HepG2 (cell line): ENCODE measurements around the gene LCORL. TPM values are rescaled to one million over a fixed set of nuclear protein-coding genes. Genes with fewer than 3 reads are reported as not detected.

Experiments
- CBFB ChIP-seq: sonication (generic); formaldehyde crosslinking; IDR thresholded peaks from 2 replicates; pipeline ENCODE4 v1.4.0; 2020; ENCODE audit warnings: missing genetic modification reagents
- DMAP1 ChIP-seq: IDR thresholded peaks from 2 replicates; pipeline ENCODE4 v1.6.1; 2016
- EZH2 ChIP-seq: conservative IDR thresholded peaks from 2 replicates; pipeline ENCODE4 v1.6.1; 2012; ENCODE audit warnings: mild to moderate bottlenecking, low read depth, low read length, moderate library complexity
- GATA4 ChIP-seq: sonication (generic); IDR thresholded peaks from 2 replicates; pipeline ENCODE4 v1.6.1; 2016; ENCODE audit warnings: antibody characterized with exemption, low read depth, borderline replicate concordance
- HDAC2 ChIP-seq: sonication (generic); formaldehyde crosslinking; IDR thresholded peaks from 2 replicates; pipeline ENCODE4 v1.4.0; 2020; ENCODE audit warnings: missing genetic modification reagents
- HIC2 ChIP-seq: sonication (generic); formaldehyde crosslinking; IDR thresholded peaks from 2 replicates; pipeline ENCODE4 v1.9.0; 2022; ENCODE audit warnings: low read depth, missing genetic modification reagents
- HNRNPLL ChIP-seq: fragments of 200-400 bp; formaldehyde crosslinking; IDR thresholded peaks from 2 replicates; pipeline ENCODE4 v1.6.1; 2017; ENCODE audit warnings: mild to moderate bottlenecking, low read depth, low read length; ENCODE audit not compliant: poor library complexity, severe bottlenecking
- JARID2 ChIP-seq: sonication (generic); formaldehyde crosslinking; IDR thresholded peaks from 2 replicates; pipeline ENCODE4 v1.8.1; 2023; ENCODE audit warnings: missing genetic modification reagents, inconsistent platforms; ENCODE audit not compliant: insufficient replicate concordance
- KDM4B ChIP-seq: sonication (generic); formaldehyde crosslinking; IDR thresholded peaks from 2 replicates; pipeline ENCODE4 v1.4.0; 2020; ENCODE audit warnings: missing genetic modification reagents
- NFIB ChIP-seq: sonication (generic); formaldehyde crosslinking; IDR thresholded peaks from 2 replicates; pipeline ENCODE4 v1.9.0; 2021; ENCODE audit warnings: missing genetic modification reagents, mild to moderate bottlenecking, borderline replicate concordance
- SKIL ChIP-seq: sonication (generic); formaldehyde crosslinking; IDR thresholded peaks from 2 replicates; pipeline ENCODE4 v1.8.0; 2022; ENCODE audit warnings: missing genetic modification reagents, mild to moderate bottlenecking, moderate library complexity, borderline replicate concordance
- SRY ChIP-seq: sonication (generic); formaldehyde crosslinking; IDR thresholded peaks from 2 replicates; pipeline ENCODE4 v1.8.0; 2022; ENCODE audit warnings: mild to moderate bottlenecking, missing genetic modification reagents
- SSRP1 ChIP-seq: IDR thresholded peaks from 2 replicates; pipeline ENCODE4 v1.6.1; 2016; ENCODE audit warnings: control low read depth
- THYN1 ChIP-seq: sonication (generic); formaldehyde crosslinking; IDR thresholded peaks from 2 replicates; pipeline ENCODE4 v1.8.1; 2023; ENCODE audit warnings: low read depth, mild to moderate bottlenecking, moderate library complexity, missing genetic modification reagents, borderline replicate concordance
- ZBTB33 ChIP-seq: sonication (generic); formaldehyde crosslinking; IDR thresholded peaks from 2 replicates; pipeline ENCODE4 v1.4.0; 2020; ENCODE audit warnings: missing genetic modification reagents
- ZNF17 ChIP-seq: sonication (generic); formaldehyde crosslinking; IDR thresholded peaks from 2 replicates; pipeline ENCODE4 v1.5.0; 2020; ENCODE audit warnings: mild to moderate bottlenecking, missing genetic modification reagents
- ZNF569 ChIP-seq: sonication (generic); formaldehyde crosslinking; IDR thresholded peaks from 2 replicates; pipeline ENCODE4 v1.5.0; 2020; ENCODE audit warnings: mild to moderate bottlenecking, missing genetic modification reagents, moderate library complexity, borderline replicate concordance
- ZNF580 ChIP-seq: IDR thresholded peaks from 2 replicates; pipeline ENCODE4 v1.6.1; 2016; ENCODE audit warnings: low read depth, borderline replicate concordance
- ZNF598 ChIP-seq: sonication (generic); formaldehyde crosslinking; IDR thresholded peaks from 2 replicates; pipeline ENCODE4 v1.5.1; 2020; ENCODE audit warnings: mild to moderate bottlenecking, missing genetic modification reagents, borderline replicate concordance
- ZNF670 ChIP-seq: sonication (generic); formaldehyde crosslinking; IDR thresholded peaks from 2 replicates; pipeline ENCODE4 v1.8.0; 2022; ENCODE audit warnings: mild to moderate bottlenecking, missing genetic modification reagents, borderline replicate concordance
- ZNF704 ChIP-seq: sonication (generic); formaldehyde crosslinking; IDR thresholded peaks from 2 replicates; pipeline ENCODE4 v1.8.1; 2023; ENCODE audit warnings: mild to moderate bottlenecking, inconsistent platforms, moderate library complexity, missing genetic modification reagents, borderline replicate concordance
- ZNF772 ChIP-seq: sonication (generic); formaldehyde crosslinking; IDR thresholded peaks from 2 replicates; pipeline ENCODE4 v1.5.0; 2020; ENCODE audit warnings: mild to moderate bottlenecking, missing genetic modification reagents
- polyA plus RNA-seq, 8 experiments: library from polyadenylated mRNA; depleted of rRNA in 3 of 8; stranded (reverse) in 7 of 8; unstranded in 1 of 8; fragments of >200 nt; fragmentation: Illumina TruSeq in 4 of 8; extraction: Trizol in 4 of 8; gene quantifications; 2 replicates each; pipeline versions ENCODE4 v1.2.1 to v1.2.3, GENCODE V29; 2011 to 2016; ENCODE audit warnings: low read depth in 4 of 8, missing spikeins in 1 of 8, mixed read lengths in 1 of 8; ENCODE audit not compliant: insufficient read depth in 1 of 8
- total RNA-seq, 5 experiments: library from RNA; depleted of rRNA; stranded (reverse); fragments of >200 nt; fragmentation: Illumina TruSeq; extraction: Trizol; gene quantifications; 2 replicates each; pipeline ENCODE4 v1.2.3, GENCODE V29; 2016; ENCODE audit warnings: low read depth in 1 of 5

LCORL gene
- total and polyA plus RNA-seq, 2 of the 13 experiments (the other 11 are each of a cell fraction or from before 2014, with no cell fraction given) = 5.3 to 14.5 TPM

- TF ChIP-seq HIC2 = no peak
- TF ChIP-seq ZNF670 (CRISPR knock-in tag) = peak; percentile 87; the same call in 1 of the 2 replicates
- peak; percentile 94 for TF ChIP-seq ZNF598 (CRISPR knock-in tag)
- TF ChIP-seq ZNF17 (CRISPR knock-in tag) = no peak
- peak; percentile 46 for TF ChIP-seq GATA4
- TF ChIP-seq ZNF569 (CRISPR knock-in tag) = no peak
- no peak for TF ChIP-seq ZNF580 (CRISPR knock-in tag)
- peak; percentile 83; the same call in 1 of the 2 replicates for TF ChIP-seq ZNF704
- TF ChIP-seq SRY (CRISPR knock-in tag) = peak; percentile 79
- TF ChIP-seq HDAC2 = peak; percentile 65
- no peak for TF ChIP-seq JARID2 (CRISPR knock-in tag)
- no peak for TF ChIP-seq ZBTB33 (CRISPR knock-in tag)
- TF ChIP-seq HNRNPLL = peak; percentile 88
- TF ChIP-seq ZNF772 (CRISPR knock-in tag) = peak; percentile 93
- peak; percentile 63; the same call in 1 of the 2 replicates for TF ChIP-seq SKIL (CRISPR knock-in tag)
- no peak for TF ChIP-seq NFIB
- TF ChIP-seq DMAP1 (CRISPR knock-in tag) = peak; percentile 95
- no peak for TF ChIP-seq CBFB (CRISPR knock-in tag)
- TF ChIP-seq EZH2 = no peak
- TF ChIP-seq KDM4B (CRISPR knock-in tag) = no peak
- TF ChIP-seq SSRP1 = no peak
- TF ChIP-seq THYN1 (CRISPR knock-in tag) = no peak
Measured at GRCh38 chr4:17810260-17811077, 211.1 kb downstream of the LCORL start, which contains the start of the genes DCAF16 and NCAPG (continued).
